Measurements from ENCODE around the gene POFUT2.

- TF ChIP-seq POLR2AphosphoS5 (IDR thresholded peaks at IDR 0.05), result no peak
- no peak for TF ChIP-seq EZH2 (IDR thresholded peaks at IDR 0.05; ENCODE audit: borderline replicate concordance, insufficient read depth, low read length, poor library complexity, severe bottlenecking)
- TF ChIP-seq TAF1 (IDR thresholded peaks at IDR 0.05; ENCODE audit: low read depth), result no peak
- no peak for TF ChIP-seq REST (IDR thresholded peaks at IDR 0.05; ENCODE audit: borderline replicate concordance)
- no peak for TF ChIP-seq CTCF (IDR thresholded peaks at IDR 0.05; ENCODE audit: poor library complexity, severe bottlenecking)
- no peak for TF ChIP-seq RAD21 (conservative IDR thresholded peaks at IDR 0.05)
- TF ChIP-seq EP300 (conservative IDR thresholded peaks at IDR 0.05; ENCODE audit: poor library complexity, severe bottlenecking), result no peak
- TF ChIP-seq SMC3 (conservative IDR thresholded peaks at IDR 0.05; ENCODE audit: poor library complexity), result no peak
- no peak for TF ChIP-seq MXI1 (conservative IDR thresholded peaks at IDR 0.05; ENCODE audit: poor library complexity, severe bottlenecking)
Measured at GRCh38 chr21:45302082-45303061, 14.7 kb upstream of the POFUT2 start.
